ENCODE data around the gene AGO4. TPM values are rescaled to one million over a fixed set of nuclear protein-coding genes. Genes with fewer than 3 reads are reported as not detected.
A peak's percentile ranks its signal among the peaks of the same experiment; 100 is the strongest.
"Not testable (repeated sequence)": the region's sequence is repeated elsewhere in the genome, so short reads cannot be mapped to it uniquely, and the experiment has no call there.

The AGO4 gene
- total RNA-seq, 1 donor: 13.5 TPM

DNA sequence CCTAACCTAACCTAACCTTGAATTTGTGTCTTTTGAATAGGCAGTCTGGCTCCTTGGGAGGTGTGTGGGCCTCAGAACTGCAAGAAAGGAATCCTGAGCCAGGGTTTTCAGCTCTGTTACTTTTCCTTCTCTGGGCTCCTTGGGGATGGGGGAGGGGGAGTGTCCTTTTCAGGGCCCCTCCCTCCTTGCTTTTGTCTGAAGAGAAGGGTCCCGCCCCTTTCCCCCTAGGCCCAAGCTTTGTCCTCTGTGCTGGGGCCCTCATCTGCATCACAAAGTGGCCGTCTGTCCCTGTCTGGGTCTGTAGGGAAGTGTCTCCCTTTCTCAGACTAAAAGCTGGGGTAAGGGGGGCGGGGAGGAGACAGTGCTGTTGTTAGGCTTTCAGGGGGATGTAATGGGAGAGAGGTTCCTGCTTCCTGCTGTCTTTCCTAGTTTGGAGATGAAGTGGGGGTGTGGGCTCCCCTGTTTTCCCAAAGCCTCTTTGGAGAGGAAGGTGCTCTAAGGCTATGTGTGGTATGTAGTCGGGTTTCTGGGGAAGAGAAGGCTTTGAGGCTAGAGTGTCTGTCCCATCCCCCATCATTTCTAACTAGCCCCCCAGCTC, 78.2 kb downstream of the AGO4 start:
- no peak for DNase-seq (ENCODE audit: low read depth)
- H3K4me3 ChIP-seq (ENCODE audit: low read depth, low read length): no peak overlapping the region
- TF ChIP-seq, protein P1, sequence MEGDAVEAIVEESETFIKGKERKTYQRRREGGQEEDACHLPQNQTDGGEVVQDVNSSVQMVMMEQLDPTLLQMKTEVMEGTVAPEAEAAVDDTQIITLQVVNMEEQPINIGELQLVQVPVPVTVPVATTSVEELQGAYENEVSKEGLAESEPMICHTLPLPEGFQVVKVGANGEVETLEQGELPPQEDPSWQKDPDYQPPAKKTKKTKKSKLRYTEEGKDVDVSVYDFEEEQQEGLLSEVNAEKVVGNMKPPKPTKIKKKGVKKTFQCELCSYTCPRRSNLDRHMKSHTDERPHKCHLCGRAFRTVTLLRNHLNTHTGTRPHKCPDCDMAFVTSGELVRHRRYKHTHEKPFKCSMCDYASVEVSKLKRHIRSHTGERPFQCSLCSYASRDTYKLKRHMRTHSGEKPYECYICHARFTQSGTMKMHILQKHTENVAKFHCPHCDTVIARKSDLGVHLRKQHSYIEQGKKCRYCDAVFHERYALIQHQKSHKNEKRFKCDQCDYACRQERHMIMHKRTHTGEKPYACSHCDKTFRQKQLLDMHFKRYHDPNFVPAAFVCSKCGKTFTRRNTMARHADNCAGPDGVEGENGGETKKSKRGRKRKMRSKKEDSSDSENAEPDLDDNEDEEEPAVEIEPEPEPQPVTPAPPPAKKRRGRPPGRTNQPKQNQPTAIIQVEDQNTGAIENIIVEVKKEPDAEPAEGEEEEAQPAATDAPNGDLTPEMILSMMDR (IDR thresholded peaks at IDR 0.05; ENCODE audit: insufficient read depth, low read length): no peak

DNA sequence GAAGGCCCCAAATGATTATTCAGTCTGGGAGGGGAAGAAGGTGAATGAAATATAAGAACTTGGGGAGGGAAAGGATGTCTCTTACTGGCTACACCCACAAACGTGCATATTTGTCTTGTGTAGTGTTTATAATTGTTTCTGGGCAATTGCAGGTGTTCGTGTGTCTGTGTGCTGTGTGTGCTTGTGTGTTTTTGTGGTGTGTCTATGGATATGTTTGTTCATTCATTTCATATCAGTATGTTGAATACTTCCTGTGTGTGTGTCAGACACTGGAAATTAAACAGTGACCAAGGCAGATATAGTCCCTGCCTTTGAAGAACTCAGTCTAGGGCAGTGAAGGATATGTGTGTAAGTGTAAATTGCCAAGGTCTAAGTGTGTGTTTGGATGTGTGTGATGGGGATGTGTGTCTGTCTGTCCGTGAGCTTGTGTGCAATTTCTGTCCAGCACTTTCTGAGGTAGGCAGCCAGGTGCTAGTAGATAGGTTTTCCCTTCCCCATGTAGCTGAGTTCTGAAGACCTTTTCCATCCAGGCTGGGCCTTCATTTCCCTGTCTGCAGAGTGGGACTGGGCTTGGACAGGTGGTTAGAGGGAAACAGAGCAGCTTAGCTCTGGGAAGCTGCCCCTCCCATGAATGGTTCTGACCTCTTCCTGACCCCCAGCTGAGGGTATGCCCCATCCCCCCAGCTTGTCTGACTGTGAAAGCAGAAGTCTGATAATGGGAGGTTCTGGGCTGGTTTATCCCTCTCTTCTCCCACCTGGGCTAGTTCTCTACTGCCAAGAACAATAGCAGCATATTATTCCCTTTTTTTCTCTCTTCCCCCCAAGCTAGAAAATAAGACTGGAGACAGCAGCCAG, 79.0 kb downstream of the AGO4 start:
- DNase-seq (ENCODE audit: low read depth): no peak
- H3K4me3 ChIP-seq (ENCODE audit: low read depth, low read length): no peak overlapping the region
- TF ChIP-seq, protein P1 (IDR thresholded peaks at IDR 0.05; ENCODE audit: insufficient read depth, low read length): no peak

DNA sequence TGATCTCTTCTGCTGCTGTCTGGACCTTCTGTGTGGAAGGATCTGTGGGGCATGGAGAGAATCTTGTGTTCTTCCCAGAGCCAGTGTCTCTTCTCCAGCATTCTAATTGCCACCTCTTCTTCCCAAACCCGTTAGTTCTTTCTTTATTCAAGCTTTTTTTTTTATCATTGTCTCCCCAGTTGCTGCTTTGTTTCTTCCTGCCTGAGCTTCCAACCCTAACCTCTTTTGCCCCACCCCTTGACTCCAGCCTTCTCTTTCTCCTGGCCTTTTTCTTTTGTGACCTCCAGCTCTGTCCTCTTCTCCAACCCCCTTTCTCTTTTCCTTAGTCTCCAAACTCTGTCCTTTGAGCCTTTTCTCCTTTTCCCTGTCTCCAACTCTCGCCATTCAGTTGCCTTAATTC, 79.7 kb downstream of the AGO4 start:
- TF ChIP-seq, protein P1 (IDR thresholded peaks at IDR 0.05; ENCODE audit: insufficient read depth, low read length): no peak
- no peak for DNase-seq (ENCODE audit: low read depth)

DNA sequence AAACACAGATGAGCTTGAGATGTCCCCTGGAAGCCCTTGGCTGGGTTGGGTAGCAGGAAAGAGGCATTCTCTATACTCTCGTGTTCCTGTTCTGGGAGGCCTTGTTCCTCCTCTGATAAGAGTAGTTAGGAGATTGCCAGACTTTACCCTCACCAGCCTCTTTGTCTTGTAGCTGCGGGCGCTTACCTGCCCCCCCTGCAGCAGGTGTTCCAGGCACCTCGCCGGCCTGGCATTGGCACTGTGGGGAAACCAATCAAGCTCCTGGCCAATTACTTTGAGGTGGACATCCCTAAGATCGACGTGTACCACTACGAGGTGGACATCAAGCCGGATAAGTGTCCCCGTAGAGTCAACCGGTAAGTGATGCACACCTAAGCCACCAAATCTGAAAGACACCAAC, 80.4 kb downstream of the AGO4 start:
- TF ChIP-seq, protein P1 (IDR thresholded peaks at IDR 0.05; ENCODE audit: insufficient read depth, low read length): no peak
- DNase-seq (ENCODE audit: low read depth): no peak
- no peak overlapping the region for H3K4me3 ChIP-seq (ENCODE audit: low read depth, low read length)

More for the DNA sequence above, 79.7 kb downstream of the AGO4 start:
- H3K4me3 ChIP-seq (ENCODE audit: low read depth, low read length): no peak overlapping the region

DNA sequence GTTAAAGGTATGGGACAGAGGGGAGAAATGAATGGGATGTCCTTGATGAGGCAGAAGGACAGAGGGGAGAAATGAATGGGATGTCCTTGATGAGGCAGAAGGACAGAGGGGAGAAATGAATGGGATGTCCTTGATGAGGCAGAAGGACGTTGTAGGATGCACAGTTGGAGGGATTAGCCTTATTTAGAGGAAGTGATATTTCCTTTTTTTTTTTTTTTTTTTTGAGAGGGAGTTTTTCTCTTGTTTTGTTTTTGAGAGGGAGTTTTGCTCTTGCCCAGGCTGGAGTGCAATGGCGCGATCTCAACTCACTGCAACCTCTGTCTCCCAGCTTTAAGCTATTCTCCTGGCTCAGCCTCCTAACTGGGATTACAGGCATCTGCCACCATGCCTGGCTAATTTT, 81.2 kb downstream of the AGO4 start:
- not testable (repeated sequence) for H3K4me3 ChIP-seq (ENCODE audit: low read depth, low read length); DNase-seq (ENCODE audit: low read depth)

DNA sequence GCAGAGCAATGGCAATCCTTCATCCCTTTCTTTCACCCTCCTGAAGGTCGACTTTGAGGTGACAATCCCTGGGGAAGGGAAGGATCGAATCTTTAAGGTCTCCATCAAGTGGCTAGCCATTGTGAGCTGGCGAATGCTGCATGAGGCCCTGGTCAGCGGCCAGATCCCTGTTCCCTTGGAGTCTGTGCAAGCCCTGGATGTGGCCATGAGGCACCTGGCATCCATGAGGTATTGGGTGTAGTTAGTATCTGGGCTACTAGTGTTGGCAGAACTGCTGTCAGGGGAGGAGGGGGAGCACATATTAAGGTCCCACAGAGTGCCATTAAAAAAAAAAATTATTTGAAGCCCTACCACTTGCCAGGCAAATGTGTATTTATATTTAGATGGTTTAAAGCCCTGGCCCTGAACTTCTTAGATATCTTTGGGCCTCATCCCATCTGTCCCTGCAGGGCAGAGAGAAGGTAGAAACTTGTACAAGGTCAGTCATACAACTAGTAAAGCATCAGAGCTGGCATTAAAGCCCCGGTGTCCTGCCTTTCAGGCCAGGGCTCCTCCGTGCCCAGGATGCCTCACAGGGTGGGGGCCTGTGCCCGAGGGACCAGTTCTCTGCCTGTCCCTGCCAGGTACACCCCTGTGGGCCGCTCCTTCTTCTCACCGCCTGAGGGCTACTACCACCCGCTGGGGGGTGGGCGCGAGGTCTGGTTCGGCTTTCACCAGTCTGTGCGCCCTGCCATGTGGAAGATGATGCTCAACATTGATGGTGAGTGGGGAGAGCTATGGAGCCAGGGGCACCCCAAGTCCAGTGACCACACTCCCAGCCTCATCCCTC, 85.4 kb downstream of the AGO4 start:
- TF ChIP-seq, protein P1 (IDR thresholded peaks at IDR 0.05; ENCODE audit: insufficient read depth, low read length): no peak
- no peak overlapping the region for H3K4me3 ChIP-seq (ENCODE audit: low read depth, low read length)
- no peak for DNase-seq (ENCODE audit: low read depth)

DNA sequence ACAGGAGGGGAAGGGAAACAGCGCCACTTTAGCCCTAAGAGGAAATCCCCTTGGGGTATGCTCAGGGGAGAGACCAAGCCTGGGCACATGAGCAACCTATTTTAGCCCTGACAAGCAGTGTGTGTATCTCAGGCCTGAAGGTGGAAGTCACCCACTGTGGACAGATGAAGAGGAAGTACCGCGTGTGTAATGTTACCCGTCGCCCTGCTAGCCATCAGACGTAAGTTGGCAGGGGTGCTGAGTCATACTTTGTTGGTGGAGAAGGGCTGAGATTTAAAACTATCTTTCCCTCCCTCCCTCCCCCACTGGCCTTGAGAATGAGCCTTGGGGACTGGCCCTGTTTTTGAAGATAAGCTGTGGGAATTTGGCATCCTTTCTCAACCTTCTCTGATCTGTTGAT, 86.4 kb downstream of the AGO4 start:
- H3K4me3 ChIP-seq (ENCODE audit: low read depth, low read length): no peak overlapping the region
- TF ChIP-seq, protein P1 (IDR thresholded peaks at IDR 0.05; ENCODE audit: insufficient read depth, low read length): no peak
- peak; percentile 21 for DNase-seq (ENCODE audit: low read depth)
